IMR-90 (cell line): ENCODE results near the gene LTBP4. TPM values are rescaled to one million over a fixed set of nuclear protein-coding genes. Genes with fewer than 3 reads are reported as not detected.
"Not testable (repeated sequence)": the region's sequence is repeated elsewhere in the genome, so short reads cannot be mapped to it uniquely, and the experiment has no call there.

Source experiments
- ATAC-seq: fragments of 200-7000 bp; cut with Tn5 transposase; 2 replicates; pipeline ENCODE4 v1.9.1; 2020; ENCODE audit warnings: low read depth, mild to moderate bottlenecking, moderate library complexity
- BruUV-seq: library from RNA; stranded (reverse); fragments of 400-500 nt; replicated peaks from 2 replicates; lab custom pipeline; 2021; lab: Mats Ljungman, UMichigan
- CTCF ChIA-PET: fragments of 300-600 bp; formaldehyde crosslinking; extraction: SDS; loops from one replicate; lab custom pipeline; 2021; ENCODE audit warnings: antibody characterized with exemption; lab: Yijun Ruan, JAX
- POLR2A ChIA-PET: fragments of 300-600 bp; sonication (Branson Sonifier 250); formaldehyde crosslinking; loops from one replicate; lab custom pipeline; 2022; ENCODE audit warnings: antibody characterized with exemption; ENCODE audit not compliant: unreplicated experiment; lab: Charles Lee
- DNase-seq: peaks from one replicate; pipeline ENCODE4 v3.0.0; 2013
- H2AFZ ChIP-seq: replicated peaks from 2 replicates; pipeline ENCODE3; 2013; ENCODE audit warnings: low read length, mild to moderate bottlenecking; ENCODE audit not compliant: poor library complexity
- H2AK5ac ChIP-seq: 2 replicates; pipeline ENCODE4 v1.6.1; 2013; ENCODE audit warnings: low read depth, low read length, inconsistent platforms
- H2AK9ac ChIP-seq: replicated peaks from 2 replicates; pipeline ENCODE3; 2013; ENCODE audit warnings: mild to moderate bottlenecking, low read depth, low read length, moderate library complexity; ENCODE audit not compliant: poor library complexity
- H2BK120ac ChIP-seq: 2 replicates; pipeline ENCODE4 v1.6.1; 2013; ENCODE audit warnings: low read depth, low read length, inconsistent platforms
- H2BK15ac ChIP-seq: 3 replicates; pipeline ENCODE4 v1.6.1; 2013; ENCODE audit warnings: low read depth, low read length, inconsistent platforms
- H2BK20ac ChIP-seq: 2 replicates; pipeline ENCODE4 v1.6.1; 2013; ENCODE audit warnings: low read depth, mild to moderate bottlenecking, inconsistent platforms, low read length, moderate library complexity
- H2BK5ac ChIP-seq: 2 replicates; pipeline ENCODE4 v1.6.1; 2013; ENCODE audit warnings: mild to moderate bottlenecking, low read depth, low read length, inconsistent platforms; ENCODE audit not compliant: poor library complexity, severe bottlenecking
- H3K14ac ChIP-seq: replicated peaks from 2 replicates; pipeline ENCODE4 v1.6.1; 2013; ENCODE audit warnings: low read depth, low read length, inconsistent platforms
- H3K18ac ChIP-seq: 2 replicates; pipeline ENCODE4 v1.6.1; 2013; ENCODE audit warnings: low read depth, low read length, control low read depth
- H3K23ac ChIP-seq: 2 replicates; pipeline ENCODE4 v1.6.1; 2013; ENCODE audit warnings: low read depth, low read length, inconsistent platforms
- H3K27ac ChIP-seq: 2 replicates; pipeline ENCODE4 v1.5.1; 2013; ENCODE audit warnings: mild to moderate bottlenecking, control low read depth, low read length; ENCODE audit not compliant: insufficient read depth
- H3K27me3 ChIP-seq: 2 replicates; pipeline ENCODE4 v1.6.1; 2013; ENCODE audit warnings: low read length; ENCODE audit not compliant: control insufficient read depth, insufficient read depth
- H3K36me3 ChIP-seq: 2 replicates; pipeline ENCODE4 v1.6.1; 2013; ENCODE audit warnings: low read length, mixed read lengths; ENCODE audit not compliant: control insufficient read depth, insufficient read depth
- H3K4ac ChIP-seq: 2 replicates; pipeline ENCODE4 v1.6.1; 2013; ENCODE audit warnings: low read depth, low read length, inconsistent platforms
- H3K4me1 ChIP-seq: 2 replicates; pipeline ENCODE4 v1.6.1; 2013; ENCODE audit warnings: low read length, mixed read lengths; ENCODE audit not compliant: control insufficient read depth, insufficient read depth
- H3K4me2 ChIP-seq: 2 replicates; pipeline ENCODE4 v1.6.1; 2013; ENCODE audit warnings: low read depth, mild to moderate bottlenecking, control low read depth, low read length, moderate library complexity
- H3K4me3 ChIP-seq: 2 replicates; pipeline ENCODE4 v1.5.1; 2013; ENCODE audit warnings: low read depth, mild to moderate bottlenecking, control low read depth, low read length, moderate library complexity; ENCODE audit not compliant: insufficient read depth
- H3K56ac ChIP-seq: 2 replicates; pipeline ENCODE4 v1.6.1; 2013; ENCODE audit warnings: low read length, inconsistent platforms; ENCODE audit not compliant: insufficient read depth; ENCODE audit errors: extremely low read depth
- H3K79me1 ChIP-seq, 2 experiments: 2 replicates each; pipeline ENCODE4 v1.6.1; 2013; ENCODE audit warnings: low read length in 2 of 2, inconsistent platforms in 1 of 2, low read depth in 1 of 2
- H3K9ac ChIP-seq: 2 replicates; pipeline ENCODE4 v1.6.1; 2013; ENCODE audit warnings: low read depth, low read length, control low read depth
- H3K9me1 ChIP-seq: 2 replicates; pipeline ENCODE4 v1.6.1; 2013; ENCODE audit warnings: low read length, inconsistent platforms; ENCODE audit not compliant: insufficient read depth
- H3K9me3 ChIP-seq: 2 replicates; pipeline ENCODE4 v1.6.1; 2013; ENCODE audit warnings: low read length; ENCODE audit not compliant: control insufficient read depth, insufficient read depth
- H4K20me1 ChIP-seq: 2 replicates; pipeline ENCODE4 v1.6.1; 2013; ENCODE audit warnings: low read length, inconsistent platforms; ENCODE audit not compliant: insufficient read depth
- H4K5ac ChIP-seq: 2 replicates; pipeline ENCODE4 v1.6.1; 2013; ENCODE audit warnings: mild to moderate bottlenecking, low read depth, low read length, control low read depth
- H4K8ac ChIP-seq, 2 experiments: 2 replicates each; pipeline ENCODE4 v1.6.1; 2013; ENCODE audit warnings: low read depth in 2 of 2, low read length in 2 of 2, control low read depth in 1 of 2, inconsistent platforms in 1 of 2
- H4K91ac ChIP-seq: 2 replicates; pipeline ENCODE4 v1.6.1; 2013; ENCODE audit warnings: low read depth, low read length, inconsistent platforms; ENCODE audit not compliant: insufficient read depth
- WGBS, 2 experiments: methylation state at CpG; one replicate each; pipeline versions ENCODE4 v1.1.5 to v1.1.7; 2013; ENCODE audit warnings: missing lambda C conversion rate in 2 of 2; ENCODE audit not compliant: insufficient read length in 1 of 2; ENCODE audit errors: extremely low coverage in 2 of 2; 5-methylcytosine and 5-hydroxymethylcytosine counted together
- dilution Hi-C: fragments of 300-500 bp; cut with HindIII; formaldehyde crosslinking; loops from one replicate; pipeline ENCODE4 v1.14.3; 2018; ENCODE audit warnings: low sequenced_read_pairs; ENCODE audit not compliant: unreplicated experiment
- in situ Hi-C: fragments of 300-500 bp; cut with MboI; formaldehyde crosslinking; loops from 3 replicates; pipeline ENCODE4 v1.14.3; 2019; ENCODE audit warnings: low sequenced_read_pairs, inconsistent platforms, mixed read lengths
- intact Hi-C: fragments of 100-400 bp; cut with micrococcal nuclease; formaldehyde crosslinking; loops from 2 replicates; pipeline ENCODE4 v1.10.0; 2022
- polyA plus RNA-seq, 3 experiments: library from polyadenylated mRNA; depleted of rRNA; stranded (reverse); fragments of >200 nt; gene quantifications; 2 replicates each; pipeline ENCODE4 v1.2.3, GENCODE V29; 2012; ENCODE audit warnings: low replicate concordance in 1 of 3
- total RNA-seq: library from RNA; depleted of rRNA; stranded (reverse); fragments of >200 nt; gene quantifications from 2 replicates; pipeline ENCODE4 v1.2.3, GENCODE V29; 2012

Gene LTBP4
- total and polyA plus RNA-seq, 2 of the 4 experiments (the other 2 are of a cell fraction) = 14.7 to 70.3 TPM

- H2BK15ac ChIP-seq, H3K23ac ChIP-seq, intact Hi-C loops, H3K4ac ChIP-seq, H3K14ac ChIP-seq, H3K56ac ChIP-seq, BruUV-seq, ATAC-seq, H3K4me2 ChIP-seq, H3K27me3 ChIP-seq, H3K4me3 ChIP-seq, H2AK9ac ChIP-seq, H2BK120ac ChIP-seq, H4K5ac ChIP-seq, dilution Hi-C loops, H3K79me1 ChIP-seq, H3K9ac ChIP-seq, H3K9me3 ChIP-seq, H3K18ac ChIP-seq, H4K20me1 ChIP-seq, in situ Hi-C loops, H3K27ac ChIP-seq, H2AFZ ChIP-seq, H3K4me1 ChIP-seq, H4K91ac ChIP-seq, DNase-seq, H2BK20ac ChIP-seq, H4K8ac ChIP-seq, POLR2A ChIA-PET, H2AK5ac ChIP-seq, H2BK5ac ChIP-seq: not testable (repeated sequence)
- Histone ChIP-seq H3K36me3 (peaks cover 78% of the 10 kb centered on the region), H3K9me1 (peaks cover 11% of the 10 kb centered on the region; the same call in 1 of the 2 replicates)
- WGBS, 2 experiments = 71% methylated on average over 1 of the region's 14 CpGs; no CpG with 5 or more reads in 1 of the 2 experiments
- CTCF ChIA-PET = interaction anchor here (3.7 kb wide), 1 partner anchor 10 kb away, joined by 20 read pairs; no protein-coding TSS in a partner anchor
Measured at GRCh38 chr19:40624369-40625153, 23.4 kb downstream of the LTBP4 start.
